MM.1S (cell line): Measurements from ENCODE around the gene SULT2A1.
A peak's percentile ranks its signal among the peaks of the same experiment; 100 is the strongest.

Experiments used
- EZH2phosphoT487 ChIP-seq: fragments of 300-600 bp; sonication (generic); IDR thresholded peaks from 2 replicates; pipeline ENCODE4 v1.6.1; 2018; ENCODE audit warnings: antibody characterized with exemption, low read length
- TF ChIP-seq, protein P1 (sequence below): fragments of 300-600 bp; sonication (generic); IDR thresholded peaks from 2 replicates; pipeline ENCODE4 v1.5.1; 2016; ENCODE audit warnings: antibody characterized with exemption, low read length, mixed read lengths

DNA sequence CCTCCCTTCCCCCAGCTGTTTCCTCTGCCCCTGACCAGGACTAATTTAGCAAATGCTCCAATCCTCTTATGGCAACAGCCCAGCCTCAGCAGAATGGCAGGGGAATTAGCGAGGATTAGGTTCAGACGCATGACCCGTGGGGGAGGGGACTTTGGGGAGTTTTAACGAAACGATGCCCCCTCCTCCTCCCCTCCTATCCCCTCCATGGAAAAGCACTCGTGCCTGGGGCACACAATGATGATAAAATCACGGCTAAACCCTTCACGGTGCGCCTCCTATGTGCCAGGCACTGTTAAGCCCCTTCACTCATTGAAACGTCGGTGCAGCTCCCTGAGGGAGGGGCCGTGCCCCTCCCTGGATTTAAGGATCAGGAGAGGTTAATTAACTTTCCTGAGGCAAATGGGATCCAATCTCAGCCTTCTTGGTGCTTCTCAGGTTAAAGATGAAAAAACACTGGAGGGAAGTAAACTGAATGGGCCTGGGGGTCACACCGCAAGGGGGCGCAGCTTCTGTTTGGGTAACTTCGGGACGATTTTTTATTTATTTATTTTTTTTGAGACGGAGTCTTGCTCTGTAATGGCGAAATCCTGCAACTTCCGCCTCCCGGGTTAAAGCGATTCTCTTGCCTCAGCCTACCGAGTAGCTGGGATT, 37.2 kb downstream of the SULT2A1 start:
- TF ChIP-seq, protein P1, sequence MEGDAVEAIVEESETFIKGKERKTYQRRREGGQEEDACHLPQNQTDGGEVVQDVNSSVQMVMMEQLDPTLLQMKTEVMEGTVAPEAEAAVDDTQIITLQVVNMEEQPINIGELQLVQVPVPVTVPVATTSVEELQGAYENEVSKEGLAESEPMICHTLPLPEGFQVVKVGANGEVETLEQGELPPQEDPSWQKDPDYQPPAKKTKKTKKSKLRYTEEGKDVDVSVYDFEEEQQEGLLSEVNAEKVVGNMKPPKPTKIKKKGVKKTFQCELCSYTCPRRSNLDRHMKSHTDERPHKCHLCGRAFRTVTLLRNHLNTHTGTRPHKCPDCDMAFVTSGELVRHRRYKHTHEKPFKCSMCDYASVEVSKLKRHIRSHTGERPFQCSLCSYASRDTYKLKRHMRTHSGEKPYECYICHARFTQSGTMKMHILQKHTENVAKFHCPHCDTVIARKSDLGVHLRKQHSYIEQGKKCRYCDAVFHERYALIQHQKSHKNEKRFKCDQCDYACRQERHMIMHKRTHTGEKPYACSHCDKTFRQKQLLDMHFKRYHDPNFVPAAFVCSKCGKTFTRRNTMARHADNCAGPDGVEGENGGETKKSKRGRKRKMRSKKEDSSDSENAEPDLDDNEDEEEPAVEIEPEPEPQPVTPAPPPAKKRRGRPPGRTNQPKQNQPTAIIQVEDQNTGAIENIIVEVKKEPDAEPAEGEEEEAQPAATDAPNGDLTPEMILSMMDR, result peak; percentile 39
- TF ChIP-seq EZH2phosphoT487, result no peak
